Measurements from ENCODE around the gene PLXNB2.

Gene PLXNB2

DNA sequence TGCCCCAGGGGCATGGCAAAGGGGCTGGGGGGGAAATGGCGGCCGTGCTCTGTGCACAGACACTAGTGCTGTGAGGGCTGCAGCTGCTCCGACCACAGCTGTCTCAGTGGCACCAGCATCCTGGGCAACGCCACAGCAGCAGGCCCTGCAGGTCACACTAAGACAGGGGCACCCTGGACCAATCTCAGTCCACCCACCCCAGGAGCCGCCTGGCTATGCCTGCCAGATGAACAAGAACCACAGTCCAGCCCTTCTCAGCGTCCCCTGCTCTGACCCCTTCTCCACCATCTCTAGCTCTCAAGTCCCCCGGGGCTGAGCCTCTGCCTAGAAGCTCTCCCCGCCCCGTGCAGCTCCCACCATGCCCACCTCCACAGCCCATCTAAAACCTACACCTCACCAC lies 79.1 kb downstream of the PLXNB2 start:
- Histone ChIP-seq H3K79me2 (ENCODE audit: low read length) (no peaks in the 10 kb centered on the region), H4K20me1 (ENCODE audit: insufficient read depth, low read length) (no peaks in the 10 kb centered on the region), H3K4me1 (ENCODE audit: low read length) (no peaks in the 10 kb centered on the region), H3K9ac (ENCODE audit: low read length) (no peak overlapping the region), H3K9me3 (ENCODE audit: insufficient read depth, low read length) (no peaks in the 10 kb centered on the region), H3K27me3 (ENCODE audit: low read depth, low read length) (no peaks in the 10 kb centered on the region), H3K36me3 (replicated peaks; ENCODE audit: low read depth, low read length) (peaks cover 2% of the 10 kb centered on the region), H2AFZ (ENCODE audit: low read depth, low read length) (no peak overlapping the region), H3K4me2 (ENCODE audit: low read length) (no peak overlapping the region), H3K4me3 (ENCODE audit: low read length) (no peak overlapping the region), H3K27ac (ENCODE audit: low read length) (no peak overlapping the region)
- TF ChIP-seq, protein P1, sequence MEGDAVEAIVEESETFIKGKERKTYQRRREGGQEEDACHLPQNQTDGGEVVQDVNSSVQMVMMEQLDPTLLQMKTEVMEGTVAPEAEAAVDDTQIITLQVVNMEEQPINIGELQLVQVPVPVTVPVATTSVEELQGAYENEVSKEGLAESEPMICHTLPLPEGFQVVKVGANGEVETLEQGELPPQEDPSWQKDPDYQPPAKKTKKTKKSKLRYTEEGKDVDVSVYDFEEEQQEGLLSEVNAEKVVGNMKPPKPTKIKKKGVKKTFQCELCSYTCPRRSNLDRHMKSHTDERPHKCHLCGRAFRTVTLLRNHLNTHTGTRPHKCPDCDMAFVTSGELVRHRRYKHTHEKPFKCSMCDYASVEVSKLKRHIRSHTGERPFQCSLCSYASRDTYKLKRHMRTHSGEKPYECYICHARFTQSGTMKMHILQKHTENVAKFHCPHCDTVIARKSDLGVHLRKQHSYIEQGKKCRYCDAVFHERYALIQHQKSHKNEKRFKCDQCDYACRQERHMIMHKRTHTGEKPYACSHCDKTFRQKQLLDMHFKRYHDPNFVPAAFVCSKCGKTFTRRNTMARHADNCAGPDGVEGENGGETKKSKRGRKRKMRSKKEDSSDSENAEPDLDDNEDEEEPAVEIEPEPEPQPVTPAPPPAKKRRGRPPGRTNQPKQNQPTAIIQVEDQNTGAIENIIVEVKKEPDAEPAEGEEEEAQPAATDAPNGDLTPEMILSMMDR (IDR thresholded peaks at IDR 0.05; ENCODE audit: low read depth, low read length) = no peak
- TF ChIP-seq EZH2phosphoT487 (IDR thresholded peaks at IDR 0.05; ENCODE audit: low read depth) = no peak

DNA sequence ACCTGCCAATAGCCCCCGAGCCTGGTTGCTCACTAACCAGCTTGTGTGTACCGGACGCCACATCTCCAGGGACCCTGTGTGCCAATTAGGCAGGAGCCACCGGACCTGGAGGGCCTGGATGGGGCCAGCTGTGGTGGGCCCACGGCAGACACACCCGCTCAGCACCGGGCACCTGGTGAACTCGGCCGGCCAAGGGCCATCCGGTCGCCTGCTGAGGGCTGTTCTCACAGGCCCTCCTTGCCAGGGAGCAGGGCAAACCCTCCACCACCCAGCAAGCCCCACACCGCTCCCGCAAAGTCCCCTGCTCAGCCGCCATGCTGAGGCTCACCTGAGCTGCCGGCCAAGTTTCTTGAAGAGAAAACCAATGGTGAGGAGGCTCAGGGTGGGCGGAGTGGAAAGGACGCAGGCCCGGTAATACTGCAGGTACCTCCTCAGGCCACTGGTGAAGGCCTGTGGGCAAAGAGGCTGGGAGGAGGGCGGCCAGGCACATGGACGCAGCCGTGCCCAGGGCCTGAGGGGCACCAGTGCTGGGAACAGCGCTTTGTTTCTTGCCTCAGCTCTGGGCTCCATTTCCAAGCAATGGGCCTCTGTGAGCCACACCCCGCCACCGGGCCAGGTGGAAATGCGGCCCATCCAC lies 79.7 kb downstream of the PLXNB2 start:
- Histone ChIP-seq H3K27ac (ENCODE audit: low read length) (no peak overlapping the region), H3K79me2 (ENCODE audit: low read length) (no peaks in the 10 kb centered on the region), H3K9me3 (ENCODE audit: insufficient read depth, low read length) (no peaks in the 10 kb centered on the region), H3K4me1 (ENCODE audit: low read length) (no peaks in the 10 kb centered on the region), H2AFZ (ENCODE audit: low read depth, low read length) (no peak overlapping the region), H3K36me3 (replicated peaks; ENCODE audit: low read depth, low read length) (peaks cover 2% of the 10 kb centered on the region), H3K9ac (ENCODE audit: low read length) (no peak overlapping the region), H4K20me1 (ENCODE audit: insufficient read depth, low read length) (no peaks in the 10 kb centered on the region), H3K27me3 (ENCODE audit: low read depth, low read length) (no peaks in the 10 kb centered on the region), H3K4me3 (ENCODE audit: low read length) (no peak overlapping the region), H3K4me2 (ENCODE audit: low read length) (no peak overlapping the region)
- TF ChIP-seq EZH2phosphoT487 (IDR thresholded peaks at IDR 0.05; ENCODE audit: low read depth) = no peak
- TF ChIP-seq, protein P1 (IDR thresholded peaks at IDR 0.05; ENCODE audit: low read depth, low read length) = no peak

- no peaks in the 10 kb centered on the region for H3K79me2 ChIP-seq (ENCODE audit: low read length)
- H3K9ac ChIP-seq (ENCODE audit: low read length) = no peak overlapping the region
- TF ChIP-seq, protein P1 (IDR thresholded peaks at IDR 0.05; ENCODE audit: low read depth, low read length) = no peak
- TF ChIP-seq EZH2phosphoT487 (IDR thresholded peaks at IDR 0.05; ENCODE audit: low read depth) = no peak
- no peaks in the 10 kb centered on the region for H3K9me3 ChIP-seq (ENCODE audit: insufficient read depth, low read length)
- H4K20me1 ChIP-seq (ENCODE audit: insufficient read depth, low read length) = no peaks in the 10 kb centered on the region
- no peak overlapping the region for H2AFZ ChIP-seq (ENCODE audit: low read depth, low read length)
- no peak overlapping the region for H3K4me3 ChIP-seq (ENCODE audit: low read length)
- H3K27ac ChIP-seq (ENCODE audit: low read length) = no peak overlapping the region
- no peaks in the 10 kb centered on the region for H3K27me3 ChIP-seq (ENCODE audit: low read depth, low read length)
- H3K4me1 ChIP-seq (ENCODE audit: low read length) = no peaks in the 10 kb centered on the region
- peaks cover 2% of the 10 kb centered on the region for H3K36me3 ChIP-seq (replicated peaks; ENCODE audit: low read depth, low read length)
- no peak overlapping the region for H3K4me2 ChIP-seq (ENCODE audit: low read length)
Measured at GRCh38 chr22:50226875-50227165, 80.6 kb downstream of the PLXNB2 start.

- H2AFZ ChIP-seq (ENCODE audit: low read depth, low read length) = no peak overlapping the region
- no peak overlapping the region for H3K4me2 ChIP-seq (ENCODE audit: low read length)
- TF ChIP-seq, protein P1 (IDR thresholded peaks at IDR 0.05; ENCODE audit: low read depth, low read length) = no peak
- no peak for TF ChIP-seq EZH2phosphoT487 (IDR thresholded peaks at IDR 0.05; ENCODE audit: low read depth)
- H3K36me3 ChIP-seq (replicated peaks; ENCODE audit: low read depth, low read length) = peaks cover 2% of the 10 kb centered on the region
- H3K27me3 ChIP-seq (ENCODE audit: low read depth, low read length) = no peaks in the 10 kb centered on the region
- no peaks in the 10 kb centered on the region for H4K20me1 ChIP-seq (ENCODE audit: insufficient read depth, low read length)
- H3K79me2 ChIP-seq (ENCODE audit: low read length) = no peaks in the 10 kb centered on the region
- no peaks in the 10 kb centered on the region for H3K4me1 ChIP-seq (ENCODE audit: low read length)
- no peak overlapping the region for H3K27ac ChIP-seq (ENCODE audit: low read length)
- H3K4me3 ChIP-seq (ENCODE audit: low read length) = no peak overlapping the region
- no peaks in the 10 kb centered on the region for H3K9me3 ChIP-seq (ENCODE audit: insufficient read depth, low read length)
- no peak overlapping the region for H3K9ac ChIP-seq (ENCODE audit: low read length)
Measured at GRCh38 chr22:50226063-50226874, 81.2 kb downstream of the PLXNB2 start.

Measured in OCI-LY3 (cell line).